HEK293T (cell line): Measurements from ENCODE around the gene FBXO31.

Source experiments
- ELF4 ChIP-seq: fragments of 450-650 bp; IDR thresholded peaks from 2 replicates; pipeline ENCODE4 v1.6.1; 2017; ENCODE audit warnings: antibody characterized with exemption
- FOXA1 ChIP-seq: fragments of 450-650 bp; IDR thresholded peaks from 2 replicates; pipeline ENCODE4 v1.6.1; 2016; ENCODE audit warnings: mild to moderate bottlenecking
- FOXK2 ChIP-seq: fragments of 450-650 bp; IDR thresholded peaks from 2 replicates; pipeline ENCODE4 v1.6.1; 2016; ENCODE audit warnings: mild to moderate bottlenecking
- FOXM1 ChIP-seq: fragments of 450-650 bp; IDR thresholded peaks from 2 replicates; pipeline ENCODE4 v1.6.1; 2017; ENCODE audit warnings: mild to moderate bottlenecking, borderline replicate concordance
- NFRKB ChIP-seq: fragments of 450-650 bp; IDR thresholded peaks from 2 replicates; pipeline ENCODE4 v1.6.1; 2016; ENCODE audit warnings: mild to moderate bottlenecking, moderate library complexity
- SP1 ChIP-seq: fragments of 450-650 bp; IDR thresholded peaks from 2 replicates; pipeline ENCODE4 v1.6.1; 2017
- ZNF384 ChIP-seq: fragments of 450-650 bp; IDR thresholded peaks from 2 replicates; pipeline ENCODE4 v1.6.1; 2016
- TF ChIP-seq, protein P1 (sequence below): fragments of 450-650 bp; IDR thresholded peaks from 2 replicates; pipeline ENCODE4 v1.6.1; 2016

DNA sequence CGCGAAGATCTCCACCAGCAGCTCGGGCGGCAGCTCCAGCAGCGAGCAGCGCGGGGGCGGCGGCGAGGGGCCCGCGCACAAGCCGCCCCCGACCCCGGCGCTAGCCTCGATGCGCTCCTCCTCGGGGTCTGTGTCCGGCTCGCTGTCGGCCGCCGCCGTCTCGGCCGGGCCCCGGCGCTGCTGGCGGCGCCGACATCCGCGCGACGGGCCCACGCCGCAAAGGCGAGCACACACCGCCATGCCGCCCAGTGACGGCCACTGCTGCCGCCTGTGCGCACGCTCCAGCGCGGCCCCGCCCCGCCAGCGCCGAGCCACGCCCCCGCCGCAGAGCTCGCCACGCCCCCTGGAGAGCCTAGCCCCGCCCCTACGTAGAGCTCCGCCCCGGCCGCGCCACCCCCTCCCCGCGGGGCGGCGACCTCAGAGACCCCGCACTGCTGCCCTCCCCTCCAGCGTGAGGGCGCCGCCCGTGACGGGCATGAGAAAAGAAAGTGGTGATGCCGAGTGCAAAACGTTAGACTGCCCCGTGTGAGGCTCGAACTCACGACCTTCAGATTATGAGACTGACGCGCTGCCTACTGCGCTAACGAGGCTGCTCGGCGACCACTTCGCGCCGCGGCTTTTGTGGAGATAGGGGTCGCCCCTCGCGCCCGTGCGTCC is at the start of gene FBXO31:
- TF ChIP-seq ELF4 (no peak), SP1 (no peak), FOXA1 (no peak), FOXM1 (peak; percentile 51; the same call in 1 of the 2 replicates), ZNF384 (no peak), FOXK2 (no peak), NFRKB (no peak)
- TF ChIP-seq, protein P1, sequence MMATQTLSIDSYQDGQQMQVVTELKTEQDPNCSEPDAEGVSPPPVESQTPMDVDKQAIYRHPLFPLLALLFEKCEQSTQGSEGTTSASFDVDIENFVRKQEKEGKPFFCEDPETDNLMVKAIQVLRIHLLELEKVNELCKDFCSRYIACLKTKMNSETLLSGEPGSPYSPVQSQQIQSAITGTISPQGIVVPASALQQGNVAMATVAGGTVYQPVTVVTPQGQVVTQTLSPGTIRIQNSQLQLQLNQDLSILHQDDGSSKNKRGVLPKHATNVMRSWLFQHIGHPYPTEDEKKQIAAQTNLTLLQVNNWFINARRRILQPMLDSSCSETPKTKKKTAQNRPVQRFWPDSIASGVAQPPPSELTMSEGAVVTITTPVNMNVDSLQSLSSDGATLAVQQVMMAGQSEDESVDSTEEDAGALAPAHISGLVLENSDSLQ: peak; percentile 58
